Endometrial microvascular endothelial cells (primary cell): ENCODE results near the gene PRTG. TPM values are rescaled to one million over a fixed set of nuclear protein-coding genes. Genes with fewer than 3 reads are reported as not detected.
"Not testable (repeated sequence)": the region's sequence is repeated elsewhere in the genome, so short reads cannot be mapped to it uniquely, and the experiment has no call there.

ENCODE experiments used
- in situ Hi-C: cut with HindIII; loops from 2 replicates; pipeline ENCODE4 v1.10.0; 2017; ENCODE audit warnings: low sequenced_read_pairs, low pct_unique_long_range_greater_than_20kb; ENCODE audit errors: inconsistent ontology term
- total RNA-seq: library from RNA; depleted of rRNA; stranded (reverse); fragments of >200 nt; gene quantifications from one replicate; pipeline ENCODE4 v1.2.3, GENCODE V29; 2015; ENCODE audit errors: inconsistent ontology term

The PRTG gene
- total RNA-seq, 1 donor from 2014 or later = 4.4 TPM

- in situ Hi-C loops = no loop called here
These were observed 83.5 kb downstream of the PRTG start for GRCh38 chr15:55659481-55659880.

- in situ Hi-C loops = no loop called here
These were observed 84.1 kb downstream of the PRTG start for GRCh38 chr15:55658886-55659285.

- in situ Hi-C loops = no loop called here
These were observed 88.4 kb downstream of the PRTG start for GRCh38 chr15:55654561-55655031.

DNA sequence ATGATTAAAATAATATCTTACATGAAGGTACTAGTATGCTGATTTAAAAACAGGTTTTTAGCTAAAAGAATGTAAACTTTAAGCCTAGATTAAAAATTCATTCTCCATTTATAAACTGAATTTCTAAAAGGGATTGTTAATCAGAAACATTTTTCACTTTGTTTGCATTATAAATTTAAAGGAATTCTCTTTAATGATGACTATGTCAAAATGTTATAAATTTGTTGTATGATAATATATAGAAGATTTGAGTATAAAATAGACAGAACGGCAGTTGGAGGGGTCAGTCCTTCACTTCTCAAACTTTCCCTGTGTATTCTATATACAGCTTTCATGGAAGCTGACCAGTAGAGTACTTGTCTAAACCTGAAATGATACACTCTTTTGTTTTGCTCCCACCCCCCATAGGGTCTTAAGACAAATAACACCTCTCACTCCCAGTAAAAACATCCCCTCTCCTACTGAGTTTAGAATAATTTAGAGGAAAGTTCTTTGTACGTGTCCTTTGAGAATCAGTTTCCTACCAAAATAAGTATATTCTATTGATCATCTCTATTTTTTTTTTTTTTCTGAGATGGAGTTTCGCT, 90.0 kb downstream of the PRTG start:
- in situ Hi-C loops = no loop called here

DNA sequence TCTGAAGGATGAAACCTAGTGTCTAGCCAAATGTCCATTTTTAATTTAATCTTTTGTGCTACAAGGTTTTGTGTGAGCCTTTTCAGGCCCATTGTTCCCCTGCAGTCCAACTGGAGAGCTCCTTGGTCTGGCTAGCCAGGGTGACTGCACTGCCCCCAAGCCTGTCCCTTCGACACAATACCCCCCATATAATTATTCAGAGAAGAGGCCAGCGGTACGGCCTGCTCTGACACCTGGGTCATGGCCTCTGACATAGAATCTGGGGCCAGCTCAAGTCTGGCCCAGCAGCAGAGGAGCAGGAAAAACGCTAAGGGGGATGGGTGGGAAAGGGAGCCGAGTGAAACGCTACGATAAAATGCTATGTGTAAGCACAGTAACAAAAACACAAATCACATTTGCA, 90.6 kb downstream of the PRTG start:
- in situ Hi-C loops = no loop called here

GRCh38 chr15:55649058-55649423, 93.9 kb downstream of the PRTG start:
- in situ Hi-C loops = no loop called here

DNA sequence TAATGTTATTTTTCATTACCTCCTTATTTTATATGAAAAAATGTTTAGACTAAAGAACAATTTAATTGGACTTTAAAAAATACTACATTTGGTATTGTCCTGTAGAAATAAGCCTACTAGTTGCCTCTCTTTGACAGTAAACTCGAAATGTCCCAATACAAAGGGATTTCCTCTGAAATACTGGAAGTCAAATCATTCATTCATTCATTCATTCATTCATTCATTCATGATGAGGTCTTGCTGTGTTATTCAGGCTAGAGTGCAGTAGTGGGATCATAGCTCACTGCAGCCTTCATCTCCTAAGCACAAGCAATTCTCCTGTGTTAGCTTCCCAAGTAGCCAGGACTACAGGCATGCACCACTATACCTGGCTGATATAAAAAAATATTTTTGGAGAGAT, 104.2 kb downstream of the PRTG start:
- in situ Hi-C loops = no loop called here

DNA sequence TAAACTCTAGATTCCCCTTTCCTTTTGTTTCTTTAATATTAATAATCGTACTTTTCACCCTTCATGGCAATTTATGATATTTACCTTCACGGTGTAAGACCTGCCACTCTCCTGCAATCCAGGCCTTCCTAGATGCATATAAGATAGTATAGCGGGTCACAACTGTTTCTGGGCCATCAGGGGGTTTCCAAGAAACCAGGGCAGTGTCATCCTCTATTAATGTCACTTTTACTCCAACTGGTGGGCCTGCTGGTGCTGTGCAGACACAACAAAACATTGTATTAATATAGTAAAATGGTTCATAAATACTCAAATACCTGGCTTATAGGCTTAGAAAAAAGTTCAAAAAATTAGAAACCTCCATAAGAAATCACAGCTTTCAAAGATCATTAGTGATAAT, 105.9 kb downstream of the PRTG start:
- in situ Hi-C loops = no loop called here

DNA sequence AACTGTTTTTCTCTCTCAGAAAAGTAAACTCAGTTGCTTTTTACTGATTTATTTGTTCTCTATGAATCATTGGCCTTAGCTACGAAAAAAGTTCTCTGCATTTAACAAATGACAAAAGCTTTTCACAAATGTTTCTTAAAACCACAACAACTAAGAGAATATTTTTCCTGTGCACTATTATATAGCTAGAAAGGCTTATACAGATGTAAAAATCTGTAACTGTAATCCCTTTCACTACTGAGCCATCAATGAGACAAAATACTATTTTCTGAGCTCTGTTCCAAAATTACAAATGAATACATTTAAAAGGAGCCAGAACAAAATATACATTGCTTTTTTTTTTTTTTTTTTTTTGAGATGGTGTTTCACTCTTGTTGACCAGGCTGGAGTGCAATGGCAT, 109.2 kb downstream of the PRTG start:
- in situ Hi-C loops = no loop called here

DNA sequence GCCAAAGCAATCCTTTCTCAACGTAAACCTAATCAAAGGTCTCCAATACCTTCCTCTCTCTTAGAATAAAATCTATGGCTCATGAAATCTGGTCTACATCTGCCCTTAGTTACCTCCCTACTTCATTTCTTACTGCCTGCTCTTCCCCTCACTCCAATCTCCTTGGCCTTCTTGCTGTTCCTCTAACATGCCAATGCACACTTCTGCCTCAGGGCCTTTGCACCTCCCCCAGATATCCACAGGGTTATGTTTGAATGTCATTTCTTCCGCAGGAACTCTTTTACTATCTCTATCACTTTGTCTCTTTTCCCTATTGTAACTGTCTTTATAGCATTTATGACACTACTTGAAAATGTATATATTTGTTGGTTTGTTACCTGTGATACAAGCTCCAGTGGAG, 110.5 kb downstream of the PRTG start:
- in situ Hi-C loops = no loop called here

DNA sequence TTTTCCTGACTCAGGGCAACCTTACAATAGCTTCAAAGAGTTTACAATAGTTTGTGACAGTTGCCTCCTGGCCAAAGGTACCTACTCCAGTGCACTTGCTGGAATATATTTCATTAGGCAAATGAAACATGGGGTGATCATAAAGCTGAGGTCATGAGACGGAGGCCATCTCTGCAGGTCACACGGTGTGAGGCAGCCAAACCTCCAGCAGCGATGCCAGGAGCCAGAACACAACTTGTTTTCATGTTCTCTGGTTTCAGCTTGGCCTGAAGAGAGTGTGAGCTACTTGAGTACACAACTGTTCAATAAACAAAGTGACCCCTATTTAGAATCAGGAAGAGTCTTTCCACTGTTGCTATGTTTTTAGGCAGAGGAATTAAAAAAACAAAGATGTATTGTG, 112.1 kb downstream of the PRTG start:
- in situ Hi-C loops = no loop called here

DNA sequence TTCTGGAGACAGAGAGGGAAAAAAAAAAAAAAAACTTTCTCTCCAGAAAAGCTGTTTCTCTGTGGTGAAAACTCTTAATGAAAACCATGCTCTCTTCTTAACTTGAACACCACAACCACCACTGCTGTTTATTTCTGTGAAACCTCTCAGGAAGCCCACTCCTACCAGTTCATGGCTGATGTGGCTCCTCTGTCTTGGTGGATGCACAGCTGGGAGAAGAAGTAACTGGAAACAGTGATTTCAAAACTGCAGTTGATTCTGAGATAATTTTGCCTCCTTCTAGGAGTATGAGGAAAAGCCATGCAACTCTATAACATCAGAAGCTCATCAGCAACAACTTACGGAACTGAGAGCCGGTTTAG, 114.6 kb downstream of the PRTG start:
- in situ Hi-C loops = no loop called here

GRCh38 chr15:55627730-55628368, 115.1 kb downstream of the PRTG start:
- in situ Hi-C loops = no loop called here

DNA sequence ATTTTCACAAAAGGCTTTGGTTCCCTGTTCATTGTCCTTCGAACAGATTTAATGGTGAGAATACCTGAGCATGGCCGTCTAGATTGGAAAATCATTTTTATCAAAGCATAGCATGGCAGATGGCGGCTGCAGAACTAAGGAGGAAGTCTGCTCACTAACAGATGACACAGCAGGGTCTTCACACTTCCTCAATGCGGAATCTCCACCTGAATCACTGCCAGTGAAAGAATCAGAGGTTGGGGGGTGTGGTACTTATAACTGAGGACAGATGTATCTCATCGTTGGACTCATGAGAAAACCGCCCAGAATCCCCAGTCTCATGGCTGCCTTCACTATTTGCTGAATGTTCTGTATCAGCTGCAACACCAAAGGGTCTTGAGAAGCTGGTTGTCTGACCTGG, 123.2 kb downstream of the PRTG start:
- in situ Hi-C loops = no loop called here

GRCh38 chr15:55618387-55618786, 124.6 kb downstream of the PRTG start:
- in situ Hi-C loops = no loop called here

GRCh38 chr15:55615445-55615844, 127.5 kb downstream of the PRTG start:
- in situ Hi-C loops = no loop called here

GRCh38 chr15:55613727-55614126, 129.2 kb downstream of the PRTG start:
- in situ Hi-C loops = no loop called here

- in situ Hi-C loops = no loop called here
These were observed 136.7 kb downstream of the PRTG start for GRCh38 chr15:55606214-55606613.

GRCh38 chr15:55601374-55601773, 141.6 kb downstream of the PRTG start:
- in situ Hi-C loops = no loop called here

DNA sequence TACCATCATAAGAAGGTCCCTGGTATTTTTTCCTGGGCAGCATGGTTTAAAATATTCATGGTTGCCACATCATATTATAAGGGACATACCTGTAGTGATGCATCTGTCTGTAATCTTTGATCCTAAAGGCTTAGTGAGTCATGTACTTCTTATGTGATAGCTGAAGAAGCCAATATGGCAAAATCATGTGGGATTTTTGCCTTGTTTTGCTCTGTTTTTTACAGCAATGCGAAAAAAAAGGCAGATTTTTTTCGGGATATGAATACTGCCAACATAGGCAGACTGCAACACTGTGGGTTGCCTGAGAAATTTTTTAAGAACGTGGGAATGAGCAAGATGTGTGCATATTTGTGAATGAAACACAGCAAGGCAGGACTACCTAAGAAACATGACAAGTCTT, 143.5 kb downstream of the PRTG start:
- in situ Hi-C loops = no loop called here

- in situ Hi-C loops = not testable (repeated sequence)
These were observed 149.9 kb downstream of the PRTG start for GRCh38 chr15:55593019-55593418.
